ENCODE results near the gene WDR54. TPM values are rescaled to one million over a fixed set of nuclear protein-coding genes. Genes with fewer than 3 reads are reported as not detected.
A peak's percentile ranks its signal among the peaks of the same experiment; 100 is the strongest.

Gene WDR54
- total RNA-seq, 1 experiment from 2014 or later = 53.0 TPM

DNA sequence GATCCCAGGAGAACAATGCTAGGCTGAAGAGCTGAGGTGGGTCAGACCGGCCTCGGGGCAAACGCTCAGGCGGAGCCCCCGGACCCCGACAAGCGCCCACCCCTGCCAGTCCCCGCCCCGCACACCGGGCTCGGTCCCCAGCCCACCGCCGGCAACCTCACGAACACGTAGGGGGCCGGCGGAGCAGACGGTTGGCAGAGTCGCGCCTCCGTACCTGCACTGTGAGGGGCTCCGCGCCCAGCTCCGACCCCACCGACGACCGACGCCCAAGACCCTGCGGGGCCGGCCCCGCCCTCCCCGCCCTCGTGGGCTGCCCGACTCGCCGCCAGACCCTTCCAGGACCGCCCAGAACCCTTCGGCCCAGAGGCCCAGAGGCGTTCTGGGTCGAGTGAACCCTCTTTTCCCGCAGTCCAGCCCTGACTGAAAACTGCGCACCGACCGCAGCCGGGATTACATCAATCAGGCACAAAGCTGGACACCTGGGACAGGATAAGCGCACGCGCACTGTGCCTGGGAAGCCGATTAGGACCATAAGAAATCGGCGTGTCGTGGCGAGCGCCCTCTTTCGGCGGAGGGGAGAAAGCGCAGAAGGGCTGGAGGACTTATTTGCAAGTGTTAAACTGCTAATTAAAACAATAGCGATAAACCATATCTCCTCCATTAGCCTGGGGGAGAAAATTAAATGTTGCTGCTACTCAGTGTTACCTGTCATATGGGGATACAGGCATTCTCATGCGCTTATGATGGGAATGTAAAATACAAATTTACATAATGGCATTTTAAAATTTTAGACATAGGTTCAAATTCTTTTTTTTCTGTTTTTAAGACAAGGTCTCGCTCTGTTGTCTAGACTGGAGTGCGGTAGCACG, 29.7 kb upstream of the WDR54 start:
- H2AFZ ChIP-seq = peak overlapping the region; percentile 92
- POLR2A ChIA-PET (ENCODE audit: unreplicated experiment) = interaction anchor here (0.5 to 0.7 kb wide), 3 partner anchors 49 to 655 kb away, joined by 3 to 4 read pairs (median 3); partner anchors contain the start of gene TPRKB
- no peaks in the 10 kb centered on the region for H3K9me3 ChIP-seq (ENCODE audit: insufficient read depth, low read depth)
- peak; percentile 82 to 89 for DNase-seq
- no TSS peak for BruUV-seq (replicated peaks)
- peak overlapping the region; percentile 90 for H3K4me3 ChIP-seq
- H4K20me1 ChIP-seq (ENCODE audit: insufficient read depth) = peaks cover 10% of the 10 kb centered on the region
- peaks cover 45% of the 10 kb centered on the region for H3K79me2 ChIP-seq (ENCODE audit: low read depth)
- H3K4me1 ChIP-seq (replicated peaks; ENCODE audit: insufficient read depth) = peaks cover 19% of the 10 kb centered on the region
- no peaks in the 10 kb centered on the region for H3K27me3 ChIP-seq (ENCODE audit: insufficient read depth, low read depth)
- H3K27ac ChIP-seq = peak overlapping the region; percentile 69
- CTCF ChIA-PET = interaction anchor here (0.5 to 0.7 kb wide), 5 partner anchors 17 to 367 kb away, joined by 3 to 13 read pairs (median 4); no protein-coding TSS in a partner anchor
- H3K4me2 ChIP-seq = peak overlapping the region; percentile 98
- intact Hi-C loops (cut with micrococcal nuclease; ENCODE audit: unreplicated experiment) = loop anchor here (1.0 kb wide), 1 partner anchor 29 kb away; the partner anchor contains the start of genes C2orf81 and WDR54
- no peak for TF ChIP-seq EZH2 (IDR thresholded peaks at IDR 0.05; ENCODE audit: low read depth)
- TF ChIP-seq, protein P1, sequence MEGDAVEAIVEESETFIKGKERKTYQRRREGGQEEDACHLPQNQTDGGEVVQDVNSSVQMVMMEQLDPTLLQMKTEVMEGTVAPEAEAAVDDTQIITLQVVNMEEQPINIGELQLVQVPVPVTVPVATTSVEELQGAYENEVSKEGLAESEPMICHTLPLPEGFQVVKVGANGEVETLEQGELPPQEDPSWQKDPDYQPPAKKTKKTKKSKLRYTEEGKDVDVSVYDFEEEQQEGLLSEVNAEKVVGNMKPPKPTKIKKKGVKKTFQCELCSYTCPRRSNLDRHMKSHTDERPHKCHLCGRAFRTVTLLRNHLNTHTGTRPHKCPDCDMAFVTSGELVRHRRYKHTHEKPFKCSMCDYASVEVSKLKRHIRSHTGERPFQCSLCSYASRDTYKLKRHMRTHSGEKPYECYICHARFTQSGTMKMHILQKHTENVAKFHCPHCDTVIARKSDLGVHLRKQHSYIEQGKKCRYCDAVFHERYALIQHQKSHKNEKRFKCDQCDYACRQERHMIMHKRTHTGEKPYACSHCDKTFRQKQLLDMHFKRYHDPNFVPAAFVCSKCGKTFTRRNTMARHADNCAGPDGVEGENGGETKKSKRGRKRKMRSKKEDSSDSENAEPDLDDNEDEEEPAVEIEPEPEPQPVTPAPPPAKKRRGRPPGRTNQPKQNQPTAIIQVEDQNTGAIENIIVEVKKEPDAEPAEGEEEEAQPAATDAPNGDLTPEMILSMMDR (conservative IDR thresholded peaks at IDR 0.05) = peak; percentile 99
- no peaks in the 10 kb centered on the region for H3K36me3 ChIP-seq (ENCODE audit: low read depth)
- no peaks in the 10 kb centered on the region for H3K9me2 ChIP-seq (ENCODE audit: insufficient read depth)
- no peaks in the 10 kb centered on the region for H3F3A ChIP-seq (ENCODE audit: insufficient read depth, low read depth)

DNA sequence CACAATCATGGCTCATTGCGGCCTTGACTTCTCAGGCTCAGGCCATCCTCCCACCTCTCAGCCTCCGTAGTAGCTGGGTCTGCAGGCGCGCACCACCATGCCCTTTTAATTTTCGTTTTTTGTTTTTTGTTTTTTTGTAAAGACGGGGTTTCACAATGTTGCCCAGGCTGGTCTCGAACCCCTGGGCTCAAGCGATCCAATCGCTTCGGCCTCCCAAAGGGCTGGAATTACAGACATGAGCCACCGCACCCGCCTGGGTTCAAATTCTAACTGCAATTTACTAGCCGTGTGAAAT, 29.1 kb upstream of the WDR54 start:
- H4K20me1 ChIP-seq (ENCODE audit: insufficient read depth) = peaks cover 4% of the 10 kb centered on the region
- no peaks in the 10 kb centered on the region for H3F3A ChIP-seq (ENCODE audit: insufficient read depth, low read depth)
- H3K4me3 ChIP-seq = peak overlapping the region; percentile 90; the same call in 1 of the 2 replicates
- peak overlapping the region; percentile 98 for H3K4me2 ChIP-seq
- no peak for TF ChIP-seq EZH2 (IDR thresholded peaks at IDR 0.05; ENCODE audit: low read depth)
- TF ChIP-seq, protein P1 (conservative IDR thresholded peaks at IDR 0.05) = no peak
- peaks cover 19% of the 10 kb centered on the region for H3K4me1 ChIP-seq (replicated peaks; ENCODE audit: insufficient read depth)
- intact Hi-C loops (cut with micrococcal nuclease; ENCODE audit: unreplicated experiment) = loop anchor here (1.0 kb wide), 1 partner anchor 29 kb away; the partner anchor contains the start of genes C2orf81 and WDR54
- H2AFZ ChIP-seq = peak overlapping the region; percentile 92
- H3K9me2 ChIP-seq (ENCODE audit: insufficient read depth) = no peaks in the 10 kb centered on the region; the same call in 1 of the 2 replicates
- ChIA-PET POLR2A (ENCODE audit: unreplicated experiment) (interaction anchor here (0.5 kb wide), 1 partner anchor 48 kb away, joined by 3 read pairs; no protein-coding TSS in a partner anchor), CTCF (interaction anchor here (0.6 kb wide), 2 partner anchors 17 to 37 kb away, joined by 3 to 7 read pairs; no protein-coding TSS in a partner anchor)
- H3K36me3 ChIP-seq (ENCODE audit: low read depth) = no peaks in the 10 kb centered on the region
- H3K9me3 ChIP-seq (ENCODE audit: insufficient read depth, low read depth) = no peaks in the 10 kb centered on the region
- H3K27ac ChIP-seq = no peak overlapping the region
- peaks cover 41% of the 10 kb centered on the region for H3K79me2 ChIP-seq (ENCODE audit: low read depth)
- DNase-seq = no peak
- no TSS peak for BruUV-seq (replicated peaks)
- no peaks in the 10 kb centered on the region for H3K27me3 ChIP-seq (ENCODE audit: insufficient read depth, low read depth)

DNA sequence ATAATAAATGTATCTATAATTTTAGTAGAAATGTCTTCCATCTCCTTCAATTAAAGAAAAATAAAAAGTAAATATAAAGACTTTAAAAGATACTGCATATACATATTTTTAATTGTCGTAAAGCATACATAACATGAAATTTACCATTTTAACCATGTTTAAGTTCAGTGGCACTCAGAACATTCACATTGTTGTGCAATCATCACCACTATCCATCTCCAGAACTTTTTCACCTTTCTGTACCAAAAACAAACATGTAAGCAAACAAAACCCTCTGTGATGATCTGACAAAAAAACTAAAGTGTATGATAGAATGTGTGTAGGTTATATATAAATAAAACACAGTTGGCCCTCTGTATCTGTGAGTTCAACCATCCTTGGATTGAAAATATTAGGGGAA, 28.0 kb upstream of the WDR54 start:
- H3K4me2 ChIP-seq = no peak overlapping the region
- no peaks in the 10 kb centered on the region; the same call in 1 of the 2 replicates for H3K9me2 ChIP-seq (ENCODE audit: insufficient read depth)
- H3K36me3 ChIP-seq (ENCODE audit: low read depth) = no peaks in the 10 kb centered on the region
- TF ChIP-seq EZH2 (IDR thresholded peaks at IDR 0.05; ENCODE audit: low read depth) = no peak
- TF ChIP-seq, protein P1 (conservative IDR thresholded peaks at IDR 0.05) = 0 out of 2 replicates have a peak, but pooled peaks have one; percentile 1
- BruUV-seq (replicated peaks) = no TSS peak
- H3F3A ChIP-seq (ENCODE audit: insufficient read depth, low read depth) = no peaks in the 10 kb centered on the region
- no peaks in the 10 kb centered on the region; the same call in 1 of the 2 replicates for H4K20me1 ChIP-seq (ENCODE audit: insufficient read depth)
- peaks cover 30% of the 10 kb centered on the region for H3K79me2 ChIP-seq (ENCODE audit: low read depth)
- no peaks in the 10 kb centered on the region for H3K27me3 ChIP-seq (ENCODE audit: insufficient read depth, low read depth)
- no peak overlapping the region for H2AFZ ChIP-seq
- ChIA-PET POLR2A (ENCODE audit: unreplicated experiment) (no interaction called here), CTCF (no interaction called here)
- H3K27ac ChIP-seq = no peak overlapping the region
- intact Hi-C loops (cut with micrococcal nuclease; ENCODE audit: unreplicated experiment) = no loop called here
- peaks cover 19% of the 10 kb centered on the region for H3K4me1 ChIP-seq (replicated peaks; ENCODE audit: insufficient read depth)
- no peak overlapping the region for H3K4me3 ChIP-seq
- no peak for DNase-seq
- H3K9me3 ChIP-seq (ENCODE audit: insufficient read depth, low read depth) = no peaks in the 10 kb centered on the region

Data from PC-9 (cell line).